Heart left ventricle (tissue), 13 donors: ENCODE results near the gene BRD9.

Experiments used
- POLR2A ChIP-seq, 2 donors: fragments of 450-650 bp; IDR thresholded peaks; one replicate each; pipeline ENCODE4 v1.6.1; 2017; ENCODE audit warnings: antibody characterized with exemption in 2 of 2, mild to moderate bottlenecking in 2 of 2, moderate library complexity in 2 of 2
- TF ChIP-seq, protein P1 (sequence below), 12 donors: fragments of 200-600 bp; sonication (generic) in 4 of 12; IDR thresholded peaks; one replicate each; pipeline versions ENCODE4 v1.5.0 to v1.8.0; 2018 to 2022; ENCODE audit warnings: antibody characterized with exemption in 12 of 12, mild to moderate bottlenecking in 5 of 12
- donor health status: ischemic (EF 13 %, LVEDD 7.1; RV severe dilation, severe dysfunction).
- donor health status: DM: no; HTN: yes; CAD: no.
- donor health status: DM: no; HTN: no; CAD: no.
- donor health status: ischemic (EF 25% LVEDD 6.9; RV normal size, moderate dysfunction).
- donor health status: ischemic (EF 25% LVEDD 5.7; RV mildly dilated, moderate dysfunction).
- donor health status: ischemic (EF 35%, LVEDD 5.7; RV mildly dilated, moderate dysfunction).
- donor health status: nonischemic (EF 11% LVEDD 7.7; RV severe dilation, severe dysfunction).
- donor health status: DM: yes; HTN: yes; CAD: no.
- donor health status: PGD.
- donor health status: ischemic (EF 29% LVEDD 5.4; RV normal size, mild dysfunction).
- donor health status: nonischemic (EF 23%, LVEDD 6.1; RV moderate dilation, normal function).

DNA sequence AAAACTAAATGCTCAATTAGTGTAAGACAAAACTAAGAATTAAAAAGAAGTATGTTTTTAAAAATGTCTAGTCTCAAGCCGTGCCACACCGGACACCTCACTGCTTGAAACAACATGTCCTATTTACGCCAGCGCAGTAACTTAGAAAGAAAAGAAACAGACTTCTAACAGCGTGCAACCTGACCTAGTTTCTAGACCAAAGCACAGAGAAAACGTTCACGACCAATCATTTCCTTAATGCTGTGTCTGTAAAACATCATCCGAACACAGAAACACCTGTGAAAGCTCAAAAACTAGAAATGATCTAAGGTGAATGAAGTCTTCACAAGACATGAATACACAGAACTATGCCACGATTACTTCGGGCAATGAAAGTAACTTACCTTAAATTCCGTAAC, 4.0 kb downstream of the BRD9 start:
- TF ChIP-seq POLR2A (IDR thresholded peaks at IDR 0.05) = no peak
- TF ChIP-seq, protein P1, sequence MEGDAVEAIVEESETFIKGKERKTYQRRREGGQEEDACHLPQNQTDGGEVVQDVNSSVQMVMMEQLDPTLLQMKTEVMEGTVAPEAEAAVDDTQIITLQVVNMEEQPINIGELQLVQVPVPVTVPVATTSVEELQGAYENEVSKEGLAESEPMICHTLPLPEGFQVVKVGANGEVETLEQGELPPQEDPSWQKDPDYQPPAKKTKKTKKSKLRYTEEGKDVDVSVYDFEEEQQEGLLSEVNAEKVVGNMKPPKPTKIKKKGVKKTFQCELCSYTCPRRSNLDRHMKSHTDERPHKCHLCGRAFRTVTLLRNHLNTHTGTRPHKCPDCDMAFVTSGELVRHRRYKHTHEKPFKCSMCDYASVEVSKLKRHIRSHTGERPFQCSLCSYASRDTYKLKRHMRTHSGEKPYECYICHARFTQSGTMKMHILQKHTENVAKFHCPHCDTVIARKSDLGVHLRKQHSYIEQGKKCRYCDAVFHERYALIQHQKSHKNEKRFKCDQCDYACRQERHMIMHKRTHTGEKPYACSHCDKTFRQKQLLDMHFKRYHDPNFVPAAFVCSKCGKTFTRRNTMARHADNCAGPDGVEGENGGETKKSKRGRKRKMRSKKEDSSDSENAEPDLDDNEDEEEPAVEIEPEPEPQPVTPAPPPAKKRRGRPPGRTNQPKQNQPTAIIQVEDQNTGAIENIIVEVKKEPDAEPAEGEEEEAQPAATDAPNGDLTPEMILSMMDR (IDR thresholded peaks at IDR 0.05) = no peak
